ENCODE measurements around the gene CTBP1. TPM values are rescaled to one million over a fixed set of nuclear protein-coding genes. Genes with fewer than 3 reads are reported as not detected.

Gene CTBP1
- total and polyA plus RNA-seq, 2 donors from 2014 or later, result 96.1 to 170 TPM

DNA sequence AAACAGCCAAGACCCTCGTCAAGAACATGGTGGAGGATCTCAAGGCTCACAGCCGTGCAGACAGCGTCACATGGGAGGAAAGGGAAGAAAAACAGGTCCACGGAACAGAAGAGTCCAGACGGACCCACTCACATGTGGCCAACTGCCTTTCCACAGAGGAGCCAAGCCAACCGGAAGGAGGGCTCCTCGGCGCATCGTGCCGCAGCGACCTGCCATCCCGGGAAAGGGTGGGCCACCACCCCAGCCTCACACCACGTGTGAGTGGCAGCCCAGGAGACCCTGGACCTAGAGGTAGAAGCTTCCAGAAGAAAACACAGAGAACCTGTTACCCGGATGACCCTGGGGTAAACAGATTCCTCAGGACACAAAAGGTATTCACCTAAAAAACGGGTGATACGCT lies 28.4 kb downstream of the CTBP1 start:
- no peak for DNase-seq
- Histone ChIP-seq H3K27ac (ENCODE audit: low read depth in 2 of 2, low read length in 2 of 2) (no peak overlapping the region), H3K4me3 (ENCODE audit: low read length in 3 of 3) (no peak overlapping the region), H3K9ac (ENCODE audit: low read length in 3 of 3) (no peak overlapping the region), H3K27me3 (ENCODE audit: control insufficient read depth, insufficient read depth, low read length) (no peaks in the 10 kb centered on the region), H3K36me3 (ENCODE audit: control insufficient read depth in 2 of 3, insufficient read depth in 3 of 3, low read length in 3 of 3) (peaks cover 11 to 23% (median 19%) of the 10 kb centered on the region in 3 donors), H3K9me3 (ENCODE audit: control insufficient read depth in 2 of 3, insufficient read depth in 1 of 3, low read length in 3 of 3) (no peaks in the 10 kb centered on the region), H3K4me1 (ENCODE audit: control insufficient read depth in 2 of 3, insufficient read depth in 2 of 3, low read depth in 1 of 3, low read length in 3 of 3) (peaks cover 0 to 22% (median 0%) of the 10 kb centered on the region in 3 donors)
- FAIRE-seq, result no peak
- intact Hi-C loops (cut with DNase I), result no loop called here
- TF ChIP-seq, protein P1, sequence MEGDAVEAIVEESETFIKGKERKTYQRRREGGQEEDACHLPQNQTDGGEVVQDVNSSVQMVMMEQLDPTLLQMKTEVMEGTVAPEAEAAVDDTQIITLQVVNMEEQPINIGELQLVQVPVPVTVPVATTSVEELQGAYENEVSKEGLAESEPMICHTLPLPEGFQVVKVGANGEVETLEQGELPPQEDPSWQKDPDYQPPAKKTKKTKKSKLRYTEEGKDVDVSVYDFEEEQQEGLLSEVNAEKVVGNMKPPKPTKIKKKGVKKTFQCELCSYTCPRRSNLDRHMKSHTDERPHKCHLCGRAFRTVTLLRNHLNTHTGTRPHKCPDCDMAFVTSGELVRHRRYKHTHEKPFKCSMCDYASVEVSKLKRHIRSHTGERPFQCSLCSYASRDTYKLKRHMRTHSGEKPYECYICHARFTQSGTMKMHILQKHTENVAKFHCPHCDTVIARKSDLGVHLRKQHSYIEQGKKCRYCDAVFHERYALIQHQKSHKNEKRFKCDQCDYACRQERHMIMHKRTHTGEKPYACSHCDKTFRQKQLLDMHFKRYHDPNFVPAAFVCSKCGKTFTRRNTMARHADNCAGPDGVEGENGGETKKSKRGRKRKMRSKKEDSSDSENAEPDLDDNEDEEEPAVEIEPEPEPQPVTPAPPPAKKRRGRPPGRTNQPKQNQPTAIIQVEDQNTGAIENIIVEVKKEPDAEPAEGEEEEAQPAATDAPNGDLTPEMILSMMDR (IDR thresholded peaks at IDR 0.05; ENCODE audit: borderline replicate concordance, extremely low read depth, insufficient read depth), result no peak

DNA sequence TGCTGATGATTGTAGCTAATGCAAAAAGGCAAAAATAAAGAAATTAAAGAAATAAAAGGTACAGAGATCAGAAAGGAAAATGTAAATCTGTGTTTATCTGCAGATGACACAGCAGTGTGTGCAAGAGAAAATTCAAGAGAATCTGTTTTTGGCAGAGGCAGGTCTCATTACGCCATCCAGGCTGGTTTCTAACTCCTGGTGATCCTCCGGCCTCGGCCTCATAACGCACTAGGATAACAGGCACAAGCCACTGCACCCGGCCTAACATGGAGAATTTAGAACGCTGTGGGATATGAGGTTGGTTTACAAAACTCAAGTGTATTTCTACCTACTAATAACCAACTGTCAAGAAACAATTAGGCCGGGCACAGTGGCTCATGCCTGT lies 29.4 kb downstream of the CTBP1 start:
- DNase-seq, result no peak
- H3K9ac ChIP-seq (ENCODE audit: low read length in 3 of 3), result no peak overlapping the region
- peaks cover 7 to 23% (median 22%) of the 10 kb centered on the region in 3 donors for H3K36me3 ChIP-seq (ENCODE audit: control insufficient read depth in 2 of 3, insufficient read depth in 3 of 3, low read length in 3 of 3)
- intact Hi-C loops (cut with DNase I), result no loop called here
- no peak overlapping the region for H3K27ac ChIP-seq (ENCODE audit: low read depth in 2 of 2, low read length in 2 of 2)
- TF ChIP-seq, protein P1 (IDR thresholded peaks at IDR 0.05; ENCODE audit: borderline replicate concordance, extremely low read depth, insufficient read depth), result no peak
- no peak overlapping the region for H3K4me3 ChIP-seq (ENCODE audit: low read length in 3 of 3)
- H3K27me3 ChIP-seq (ENCODE audit: control insufficient read depth, insufficient read depth, low read length), result no peaks in the 10 kb centered on the region
- FAIRE-seq, result no peak
- peaks cover 0 to 18% (median 0%) of the 10 kb centered on the region in 3 donors for H3K4me1 ChIP-seq (ENCODE audit: control insufficient read depth in 2 of 3, insufficient read depth in 2 of 3, low read depth in 1 of 3, low read length in 3 of 3)
- H3K9me3 ChIP-seq (ENCODE audit: control insufficient read depth in 2 of 3, insufficient read depth in 1 of 3, low read length in 3 of 3), result no peaks in the 10 kb centered on the region

DNA sequence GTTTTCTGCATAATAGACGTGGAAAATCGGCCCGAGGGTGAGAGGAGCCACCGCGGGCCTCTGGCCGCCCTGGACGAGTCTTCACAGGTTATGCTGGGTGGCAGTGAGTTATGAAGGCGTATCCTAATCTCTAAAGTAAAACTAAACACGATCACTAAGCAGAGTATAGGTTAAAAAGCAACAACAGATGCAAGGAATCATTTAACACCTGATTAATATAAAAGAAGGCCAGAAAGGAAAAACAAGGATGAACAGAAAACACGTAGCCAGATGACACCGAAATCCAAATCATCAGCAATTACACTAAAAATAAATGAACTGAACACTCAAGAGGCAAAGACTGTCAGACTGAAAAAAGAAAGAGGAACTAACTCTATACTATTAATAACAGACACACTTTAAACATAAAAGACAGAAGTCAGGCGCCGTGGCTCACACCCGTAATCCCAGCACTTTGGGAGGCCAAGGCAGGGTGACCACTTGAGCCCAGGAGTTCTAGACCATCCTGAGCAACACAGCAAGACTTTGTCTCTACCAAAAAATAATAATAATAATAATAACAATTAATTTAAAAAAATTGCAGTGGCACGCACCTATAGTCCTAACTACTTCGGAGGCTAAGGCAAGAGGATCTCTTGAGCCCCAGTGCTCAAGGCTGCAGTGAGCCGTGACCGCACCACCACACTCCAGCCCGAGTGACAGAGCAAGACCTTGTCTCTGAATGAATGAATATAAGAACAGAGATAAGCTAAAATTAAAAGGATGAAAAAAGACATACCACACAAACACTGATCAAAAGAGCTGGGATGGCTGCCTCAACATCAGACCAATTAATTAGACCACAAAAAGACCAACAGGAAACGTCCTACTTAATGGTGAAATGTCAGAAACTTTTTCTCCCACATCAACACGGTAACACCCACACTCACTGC lies 30.0 kb downstream of the CTBP1 start:
- TF ChIP-seq, protein P1 (IDR thresholded peaks at IDR 0.05; ENCODE audit: borderline replicate concordance, extremely low read depth, insufficient read depth), result no peak
- H3K9me3 ChIP-seq (ENCODE audit: control insufficient read depth in 2 of 3, insufficient read depth in 1 of 3, low read length in 3 of 3), result no peaks in the 10 kb centered on the region
- no peak for DNase-seq
- H3K4me1 ChIP-seq (ENCODE audit: control insufficient read depth in 2 of 3, insufficient read depth in 2 of 3, low read depth in 1 of 3, low read length in 3 of 3), result peaks cover 0 to 14% (median 0%) of the 10 kb centered on the region in 3 donors
- H3K36me3 ChIP-seq (ENCODE audit: control insufficient read depth in 2 of 3, insufficient read depth in 3 of 3, low read length in 3 of 3), result peaks cover under 1 to 17% (median 16%) of the 10 kb centered on the region in 3 donors
- no peak overlapping the region for H3K4me3 ChIP-seq (ENCODE audit: low read length in 3 of 3)
- no peak for FAIRE-seq
- H3K27ac ChIP-seq (ENCODE audit: low read depth in 2 of 2, low read length in 2 of 2), result no peak overlapping the region
- no peaks in the 10 kb centered on the region for H3K27me3 ChIP-seq (ENCODE audit: control insufficient read depth, insufficient read depth, low read length)
- no peak overlapping the region for H3K9ac ChIP-seq (ENCODE audit: low read length in 3 of 3)
- intact Hi-C loops (cut with DNase I), result no loop called here
